HepG2 (cell line): ENCODE results near the gene NHERF2. TPM values are rescaled to one million over a fixed set of nuclear protein-coding genes. Genes with fewer than 3 reads are reported as not detected.

Source experiments
- ATAC-seq: fragments of 200-7000 bp; cut with Tn5 transposase; 3 replicates; pipeline ENCODE4 v1.9.1; 2020; ENCODE audit warnings: mild to moderate bottlenecking, moderate library complexity
- BruUV-seq: library from RNA; stranded (reverse); fragments of 400-500 nt; replicated peaks from 2 replicates; lab custom pipeline; 2021; lab: Mats Ljungman, UMichigan
- CTCF ChIA-PET: fragments of 300-600 bp; formaldehyde crosslinking; extraction: SDS; loops from one replicate; lab custom pipeline; 2021; ENCODE audit warnings: low total read pairs, inconsistent platforms, low intra/inter-chr PET ratio; lab: Yijun Ruan, JAX
- POLR2A ChIA-PET: fragments of 350-600 bp; sonication (Branson Sonifier 250); formaldehyde crosslinking; loops from one replicate; lab custom pipeline; 2020; ENCODE audit warnings: antibody characterized with exemption, inconsistent platforms; lab: Yijun Ruan, JAX
- DNase-seq: peaks from one replicate; pipeline ENCODE4 v3.0.0-alpha.2; 2015; ENCODE audit warnings: low spot score
- FAIRE-seq: peaks from 3 replicates; lab custom pipeline; 2011; peaks lifted over from hg19 to GRCh38; lab: Jason Lieb, UNC
- H2AFZ ChIP-seq: one replicate; pipeline ENCODE4 v1.6.1; 2011; ENCODE audit warnings: low read length, inconsistent platforms
- H3K27ac ChIP-seq: fragments of 300-600 bp; 3 replicates; pipeline ENCODE4 v1.8.0; 2011; ENCODE audit warnings: mixed run types, mild to moderate bottlenecking, mixed read lengths, low read length, inconsistent platforms; ENCODE audit not compliant: insufficient read depth; ENCODE audit errors: extremely low read length
- H3K27me3 ChIP-seq, 2 experiments: fragments of 200-600 bp in 1 of 2; 2 replicates in 1 of 2; 3 replicates in 1 of 2; pipeline versions ENCODE4 v1.6.0 to v1.8.0; 2011; ENCODE audit warnings: low read length in 2 of 2, mild to moderate bottlenecking in 2 of 2, moderate library complexity in 2 of 2, inconsistent platforms in 1 of 2; ENCODE audit not compliant: insufficient read depth in 2 of 2, control insufficient read depth in 1 of 2
- H3K36me3 ChIP-seq, 2 experiments: fragments of 200-600 bp in 1 of 2; replicated peaks in 1 of 2; 2 replicates in 1 of 2; 3 replicates in 1 of 2; pipeline versions ENCODE4 v1.5.1 to v1.8.0; 2011; ENCODE audit warnings: low read length in 2 of 2, inconsistent platforms in 1 of 2; ENCODE audit not compliant: insufficient read depth in 2 of 2, control insufficient read depth in 1 of 2
- H3K4me1 ChIP-seq: 2 replicates; pipeline ENCODE4 v1.5.1; 2012; ENCODE audit warnings: low read length, inconsistent platforms; ENCODE audit not compliant: insufficient read depth
- H3K4me2 ChIP-seq: 2 replicates; pipeline ENCODE4 v1.6.0; 2011; ENCODE audit warnings: low read depth, low read length, inconsistent platforms
- H3K4me3 ChIP-seq, 3 experiments: fragments of 200-600 bp in 1 of 3; sonication (generic), shearing (Covaris generic) in 1 of 3; replicated peaks in 1 of 3; 2 replicates each; pipeline ENCODE4 v1.5.1; 2011 to 2016; ENCODE audit warnings: low read length in 3 of 3, inconsistent platforms in 2 of 3, low read depth in 2 of 3, mild to moderate bottlenecking in 2 of 3, control low read depth in 1 of 3, mixed read lengths in 1 of 3; ENCODE audit not compliant: insufficient read depth in 1 of 3
- H3K79me2 ChIP-seq: one replicate; pipeline ENCODE4 v1.6.1; 2011; ENCODE audit warnings: low read length, inconsistent platforms; ENCODE audit not compliant: insufficient read depth
- H3K9ac ChIP-seq: 2 replicates; pipeline ENCODE4 v1.6.0; 2011; ENCODE audit warnings: mild to moderate bottlenecking, low read depth, low read length, inconsistent platforms; ENCODE audit not compliant: insufficient read depth
- H3K9me3 ChIP-seq: 2 replicates; pipeline ENCODE4 v1.5.1; 2012; ENCODE audit warnings: mild to moderate bottlenecking, low read length
- H4K20me1 ChIP-seq: 2 replicates; pipeline ENCODE4 v1.6.0; 2011; ENCODE audit warnings: inconsistent platforms, mild to moderate bottlenecking, low read length, moderate library complexity; ENCODE audit not compliant: insufficient read depth
- CENPX ChIP-seq: sonication (generic); formaldehyde crosslinking; IDR thresholded peaks from 2 replicates; pipeline ENCODE4 v1.9.0; 2021; ENCODE audit warnings: mild to moderate bottlenecking, missing genetic modification reagents, moderate library complexity
- KDM3A ChIP-seq: IDR thresholded peaks from 2 replicates; pipeline ENCODE4 v1.6.1; 2018; ENCODE audit warnings: low read depth, missing compliant biosample characterization
- MTF2 ChIP-seq: sonication (generic); formaldehyde crosslinking; IDR thresholded peaks from 2 replicates; pipeline ENCODE4 v1.5.0; 2020; ENCODE audit warnings: missing genetic modification reagents, borderline replicate concordance
- PHF5A ChIP-seq: IDR thresholded peaks from one replicate; pipeline ENCODE4 v1.6.1; 2018; ENCODE audit warnings: low read depth, missing genetic modification reagents; ENCODE audit not compliant: unreplicated experiment
- ZBTB8A ChIP-seq: sonication (generic); formaldehyde crosslinking; IDR thresholded peaks from 2 replicates; pipeline ENCODE4 v1.4.0; 2020; ENCODE audit warnings: mild to moderate bottlenecking, low read depth, missing genetic modification reagents, borderline replicate concordance
- ZKSCAN1 ChIP-seq: fragments of 150-350 bp; IDR thresholded peaks from 2 replicates; pipeline ENCODE4 v1.6.1; 2014; ENCODE audit warnings: low read length
- ZNF230 ChIP-seq: sonication (generic); formaldehyde crosslinking; IDR thresholded peaks from 2 replicates; pipeline ENCODE4 v1.4.0; 2020; ENCODE audit warnings: mild to moderate bottlenecking, missing genetic modification reagents
- ZNF691 ChIP-seq: sonication (generic); formaldehyde crosslinking; IDR thresholded peaks from 2 replicates; pipeline ENCODE4 v1.4.0; 2020; ENCODE audit warnings: missing genetic modification reagents, low read depth, mild to moderate bottlenecking, borderline replicate concordance
- WGBS: methylation state at CpG from one replicate; pipeline ENCODE4 v1.1.6; 2017; ENCODE audit warnings: low lambda C conversion rate; 5-methylcytosine and 5-hydroxymethylcytosine counted together
- in situ Hi-C: cut with HindIII; loops from 2 replicates; pipeline ENCODE4 v1.10.0; 2017; ENCODE audit warnings: low pct_unique_long_range_greater_than_20kb; ENCODE audit not compliant: extremely low pct_ligation_motif_present
- intact Hi-C: fragments of 100-400 bp; cut with micrococcal nuclease; formaldehyde crosslinking; loops from one replicate; pipeline ENCODE4 v1.10.0; 2022; ENCODE audit not compliant: unreplicated experiment
- polyA plus RNA-seq, 8 experiments: library from polyadenylated mRNA; depleted of rRNA in 3 of 8; stranded (reverse) in 7 of 8; unstranded in 1 of 8; fragments of >200 nt; fragmentation: Illumina TruSeq in 4 of 8; extraction: Trizol in 4 of 8; gene quantifications; 2 replicates each; pipeline versions ENCODE4 v1.2.1 to v1.2.3, GENCODE V29; 2011 to 2016; ENCODE audit warnings: low read depth in 4 of 8, missing spikeins in 1 of 8, mixed read lengths in 1 of 8; ENCODE audit not compliant: insufficient read depth in 1 of 8
- total RNA-seq, 5 experiments: library from RNA; depleted of rRNA; stranded (reverse); fragments of >200 nt; fragmentation: Illumina TruSeq; extraction: Trizol; gene quantifications; 2 replicates each; pipeline ENCODE4 v1.2.3, GENCODE V29; 2016; ENCODE audit warnings: low read depth in 1 of 5

NHERF2 gene
- total and polyA plus RNA-seq, 2 of the 13 experiments (the other 11 are each of a cell fraction or from before 2014, with no cell fraction given), result 23.7 to 39.3 TPM

- CTCF ChIA-PET, result no interaction called here
- H3K27ac ChIP-seq, result no peak overlapping the region
Observed at GRCh38 chr16:1978476-1979120, 48.1 kb upstream of the NHERF2 start.

More at GRCh38 chr16:1978476-1979120, 48.1 kb upstream of the NHERF2 start:
- H3K36me3 ChIP-seq, result peaks cover 21 to 34% of the 10 kb centered on the region in 2 experiments; a peak in 3 of 5 replicates
- H3K4me3 ChIP-seq, result no peak overlapping the region
- FAIRE-seq (no peak), DNase-seq (no peak), ATAC-seq (no peak)
- in situ Hi-C loops (no loop called here), intact Hi-C loops (no loop called here)
- H3K27me3 ChIP-seq, result no peaks in the 10 kb centered on the region
- BruUV-seq, result no TSS peak
- H2AFZ ChIP-seq, result no peak overlapping the region
- no peaks in the 10 kb centered on the region for H4K20me1 ChIP-seq
- POLR2A ChIA-PET, result interaction anchor here (0.6 to 1.4 kb wide), 2 partner anchors 14 to 145 kb away, joined by 3 to 4 read pairs; partner anchors contain the start of gene RPS2
- no peak for TF ChIP-seq ZBTB8A
- no peak for TF ChIP-seq ZNF230 (CRISPR knock-in tag)
- no peak for TF ChIP-seq PHF5A (CRISPR knock-in tag)
- TF ChIP-seq MTF2, result no peak
- TF ChIP-seq ZKSCAN1, result no peak
- no peak for TF ChIP-seq CENPX (CRISPR knock-in tag)
- TF ChIP-seq KDM3A (CRISPR knock-in tag), result no peak
- TF ChIP-seq ZNF691 (CRISPR knock-in tag), result no peak
- no peaks in the 10 kb centered on the region for H3K9me3 ChIP-seq
- H3K9ac ChIP-seq, result no peak overlapping the region
- WGBS, result 95% methylated on average over 27 of the region's 37 CpGs
- H3K4me1 ChIP-seq, result peaks cover 22% of the 10 kb centered on the region
- peaks cover 2% of the 10 kb centered on the region for H3K79me2 ChIP-seq
- H3K4me2 ChIP-seq, result no peak overlapping the region
